Fibroblast of pulmonary artery (primary cell): Measurements from ENCODE around the gene DOK6.
A peak's percentile ranks its signal among the peaks of the same experiment; 100 is the strongest.

Experiments used
- DNase-seq: peaks from one replicate; pipeline ENCODE4 v3.0.0-alpha.2; 2010; ENCODE audit warnings: low read depth
- H3K4me3 ChIP-seq: replicated peaks from 2 replicates; pipeline ENCODE4 v1.5.1; 2011; ENCODE audit warnings: low read depth, mild to moderate bottlenecking, control low read depth, low read length, moderate library complexity
- CTCF ChIP-seq: IDR thresholded peaks from 2 replicates; pipeline ENCODE4 v1.5.1; 2011; ENCODE audit warnings: mild to moderate bottlenecking, control low read depth, low read length, inconsistent platforms; ENCODE audit errors: missing control alignments

Gene DOK6

GRCh38 chr18:69367104-69367503 lies 33.6 kb upstream of the DOK6 start:
- TF ChIP-seq CTCF = no peak
- no peak for DNase-seq
- H3K4me3 ChIP-seq = no peak overlapping the region

GRCh38 chr18:69371729-69372128 lies 29.0 kb upstream of the DOK6 start:
- no peak for TF ChIP-seq CTCF
- H3K4me3 ChIP-seq = no peak overlapping the region
- DNase-seq = no peak

GRCh38 chr18:69380324-69380723 lies 20.4 kb upstream of the DOK6 start:
- no peak for DNase-seq
- no peak overlapping the region for H3K4me3 ChIP-seq
- no peak for TF ChIP-seq CTCF

- no peak for TF ChIP-seq CTCF
- peak; percentile 11 for DNase-seq
- H3K4me3 ChIP-seq = no peak overlapping the region
Observed at GRCh38 chr18:69383186-69383585, 17.5 kb upstream of the DOK6 start.

- no peak for DNase-seq
- TF ChIP-seq CTCF = no peak
Observed at GRCh38 chr18:69387186-69387585, 13.5 kb upstream of the DOK6 start.

GRCh38 chr18:69388222-69388621 lies 12.5 kb upstream of the DOK6 start:
- no peak for DNase-seq
- no peak for TF ChIP-seq CTCF

More at GRCh38 chr18:69387186-69387585, 13.5 kb upstream of the DOK6 start:
- no peak overlapping the region for H3K4me3 ChIP-seq

GRCh38 chr18:69397096-69397495 lies 3.6 kb upstream of the DOK6 start:
- TF ChIP-seq CTCF = no peak
- no peak overlapping the region for H3K4me3 ChIP-seq
- DNase-seq = no peak

More at GRCh38 chr18:69388222-69388621, 12.5 kb upstream of the DOK6 start:
- H3K4me3 ChIP-seq = no peak overlapping the region
